ENCODE measurements around the gene VWA2. TPM values are rescaled to one million over a fixed set of nuclear protein-coding genes. Genes with fewer than 3 reads are reported as not detected.

Gene VWA2
- total RNA-seq, 1 donor from 2014 or later, result not detected

- H3K27ac ChIP-seq (ENCODE audit: low read depth, low read length), result no peak overlapping the region
- no peak overlapping the region for H3K9ac ChIP-seq (ENCODE audit: low read depth in 1 of 3, low read length in 3 of 3)
- peaks cover 0 to 5% (median 5%) of the 10 kb centered on the region in 3 donors for H3K27me3 ChIP-seq (ENCODE audit: control insufficient read depth in 3 of 3, insufficient read depth in 3 of 3, low read length in 3 of 3)
- H3K9me3 ChIP-seq (ENCODE audit: control insufficient read depth in 3 of 3, low read length in 3 of 3), result no peaks in the 10 kb centered on the region
- H3K36me3 ChIP-seq (ENCODE audit: control insufficient read depth in 3 of 3, insufficient read depth in 3 of 3, low read length in 3 of 3), result no peaks in the 10 kb centered on the region
- H3K4me1 ChIP-seq (ENCODE audit: control insufficient read depth in 3 of 3, insufficient read depth in 3 of 3, low read length in 3 of 3), result no peaks in the 10 kb centered on the region
- H3K4me3 ChIP-seq (ENCODE audit: low read length in 3 of 3), result no peak overlapping the region
Measured at GRCh38 chr10:114281006-114281405, 42.0 kb downstream of the VWA2 start.

- Histone ChIP-seq H3K4me3 (ENCODE audit: low read length in 3 of 3) (no peak overlapping the region), H3K9ac (ENCODE audit: low read depth in 1 of 3, low read length in 3 of 3) (no peak overlapping the region), H3K27ac (ENCODE audit: low read depth, low read length) (no peak overlapping the region), H3K4me1 (ENCODE audit: control insufficient read depth in 3 of 3, insufficient read depth in 3 of 3, low read length in 3 of 3) (no peaks in the 10 kb centered on the region), H3K9me3 (ENCODE audit: control insufficient read depth in 3 of 3, low read length in 3 of 3) (no peaks in the 10 kb centered on the region), H3K27me3 (ENCODE audit: control insufficient read depth in 3 of 3, insufficient read depth in 3 of 3, low read length in 3 of 3) (peaks cover 0 to 5% (median 5%) of the 10 kb centered on the region in 3 donors), H3K36me3 (ENCODE audit: control insufficient read depth in 3 of 3, insufficient read depth in 3 of 3, low read length in 3 of 3) (no peaks in the 10 kb centered on the region)
Measured at GRCh38 chr10:114281461-114281860, 42.4 kb downstream of the VWA2 start.

GRCh38 chr10:114282526-114282925, 43.5 kb downstream of the VWA2 start:
- Histone ChIP-seq H3K4me3 (ENCODE audit: low read length in 3 of 3) (no peak overlapping the region), H3K9me3 (ENCODE audit: control insufficient read depth in 3 of 3, low read length in 3 of 3) (no peaks in the 10 kb centered on the region), H3K36me3 (ENCODE audit: control insufficient read depth in 3 of 3, insufficient read depth in 3 of 3, low read length in 3 of 3) (no peaks in the 10 kb centered on the region), H3K9ac (ENCODE audit: low read depth in 1 of 3, low read length in 3 of 3) (no peak overlapping the region), H3K27me3 (ENCODE audit: control insufficient read depth in 3 of 3, insufficient read depth in 3 of 3, low read length in 3 of 3) (peaks cover 0 to 5% (median 5%) of the 10 kb centered on the region in 3 donors), H3K4me1 (ENCODE audit: control insufficient read depth in 3 of 3, insufficient read depth in 3 of 3, low read length in 3 of 3) (no peaks in the 10 kb centered on the region), H3K27ac (ENCODE audit: low read depth, low read length) (no peak overlapping the region)

GRCh38 chr10:114283091-114283490, 44.0 kb downstream of the VWA2 start:
- no peak overlapping the region for H3K9ac ChIP-seq (ENCODE audit: low read depth in 1 of 3, low read length in 3 of 3)
- H3K27ac ChIP-seq (ENCODE audit: low read depth, low read length), result no peak overlapping the region
- H3K4me3 ChIP-seq (ENCODE audit: low read length in 3 of 3), result no peak overlapping the region
- no peaks in the 10 kb centered on the region for H3K36me3 ChIP-seq (ENCODE audit: control insufficient read depth in 3 of 3, insufficient read depth in 3 of 3, low read length in 3 of 3)
- H3K27me3 ChIP-seq (ENCODE audit: control insufficient read depth in 3 of 3, insufficient read depth in 3 of 3, low read length in 3 of 3), result peaks cover 0 to 5% (median 4%) of the 10 kb centered on the region in 3 donors
- H3K4me1 ChIP-seq (ENCODE audit: control insufficient read depth in 3 of 3, insufficient read depth in 3 of 3, low read length in 3 of 3), result no peaks in the 10 kb centered on the region
- no peaks in the 10 kb centered on the region for H3K9me3 ChIP-seq (ENCODE audit: control insufficient read depth in 3 of 3, low read length in 3 of 3)

- no peak overlapping the region for H3K9ac ChIP-seq (ENCODE audit: low read depth in 1 of 3, low read length in 3 of 3)
- no peaks in the 10 kb centered on the region for H3K27me3 ChIP-seq (ENCODE audit: control insufficient read depth in 3 of 3, insufficient read depth in 3 of 3, low read length in 3 of 3)
- no peak overlapping the region for H3K27ac ChIP-seq (ENCODE audit: low read depth, low read length)
- H3K4me1 ChIP-seq (ENCODE audit: control insufficient read depth in 3 of 3, insufficient read depth in 3 of 3, low read length in 3 of 3), result peaks cover under 1 to 1% (median 1%) of the 10 kb centered on the region in 3 donors
- no peaks in the 10 kb centered on the region for H3K36me3 ChIP-seq (ENCODE audit: control insufficient read depth in 3 of 3, insufficient read depth in 3 of 3, low read length in 3 of 3)
- H3K9me3 ChIP-seq (ENCODE audit: control insufficient read depth in 3 of 3, low read length in 3 of 3), result no peaks in the 10 kb centered on the region
- H3K4me3 ChIP-seq (ENCODE audit: low read length in 3 of 3), result no peak overlapping the region
Measured at GRCh38 chr10:114283535-114284234, 44.6 kb downstream of the VWA2 start.

- H3K27ac ChIP-seq (ENCODE audit: low read depth, low read length), result no peak overlapping the region
Measured at GRCh38 chr10:114284346-114285071, 45.5 kb downstream of the VWA2 start.

GRCh38 chr10:114285961-114286441, 46.9 kb downstream of the VWA2 start:
- H3K4me1 ChIP-seq (ENCODE audit: control insufficient read depth in 3 of 3, insufficient read depth in 3 of 3, low read length in 3 of 3), result peaks cover 2 to 8% (median 8%) of the 10 kb centered on the region in 3 donors

More at GRCh38 chr10:114284346-114285071, 45.5 kb downstream of the VWA2 start:
- no peaks in the 10 kb centered on the region for H3K9me3 ChIP-seq (ENCODE audit: control insufficient read depth in 3 of 3, low read length in 3 of 3)
- no peaks in the 10 kb centered on the region for H3K36me3 ChIP-seq (ENCODE audit: control insufficient read depth in 3 of 3, insufficient read depth in 3 of 3, low read length in 3 of 3)
- no peak overlapping the region for H3K4me3 ChIP-seq (ENCODE audit: low read length in 3 of 3)
- H3K4me1 ChIP-seq (ENCODE audit: control insufficient read depth in 3 of 3, insufficient read depth in 3 of 3, low read length in 3 of 3), result peaks cover 2 to 8% (median 8%) of the 10 kb centered on the region in 3 donors
- no peak overlapping the region for H3K9ac ChIP-seq (ENCODE audit: low read depth in 1 of 3, low read length in 3 of 3)
- no peaks in the 10 kb centered on the region for H3K27me3 ChIP-seq (ENCODE audit: control insufficient read depth in 3 of 3, insufficient read depth in 3 of 3, low read length in 3 of 3)

GRCh38 chr10:114286921-114287320, 47.9 kb downstream of the VWA2 start:
- Histone ChIP-seq H3K9ac (ENCODE audit: low read depth in 1 of 3, low read length in 3 of 3) (no peak overlapping the region), H3K9me3 (ENCODE audit: control insufficient read depth in 3 of 3, low read length in 3 of 3) (no peaks in the 10 kb centered on the region), H3K27me3 (ENCODE audit: control insufficient read depth in 3 of 3, insufficient read depth in 3 of 3, low read length in 3 of 3) (no peaks in the 10 kb centered on the region), H3K4me1 (ENCODE audit: control insufficient read depth in 3 of 3, insufficient read depth in 3 of 3, low read length in 3 of 3) (peaks cover 2 to 8% (median 8%) of the 10 kb centered on the region in 3 donors), H3K27ac (ENCODE audit: low read depth, low read length) (no peak overlapping the region), H3K36me3 (ENCODE audit: control insufficient read depth in 3 of 3, insufficient read depth in 3 of 3, low read length in 3 of 3) (no peaks in the 10 kb centered on the region), H3K4me3 (ENCODE audit: low read length in 3 of 3) (no peak overlapping the region)

More at GRCh38 chr10:114285961-114286441, 46.9 kb downstream of the VWA2 start:
- no peaks in the 10 kb centered on the region for H3K27me3 ChIP-seq (ENCODE audit: control insufficient read depth in 3 of 3, insufficient read depth in 3 of 3, low read length in 3 of 3)
- H3K9me3 ChIP-seq (ENCODE audit: control insufficient read depth in 3 of 3, low read length in 3 of 3), result no peaks in the 10 kb centered on the region
- no peak overlapping the region for H3K4me3 ChIP-seq (ENCODE audit: low read length in 3 of 3)
- no peaks in the 10 kb centered on the region for H3K36me3 ChIP-seq (ENCODE audit: control insufficient read depth in 3 of 3, insufficient read depth in 3 of 3, low read length in 3 of 3)
- no peak overlapping the region for H3K27ac ChIP-seq (ENCODE audit: low read depth, low read length)
- no peak overlapping the region for H3K9ac ChIP-seq (ENCODE audit: low read depth in 1 of 3, low read length in 3 of 3)

- H3K4me3 ChIP-seq (ENCODE audit: low read length in 3 of 3), result no peak overlapping the region
- H3K27ac ChIP-seq (ENCODE audit: low read depth, low read length), result no peak overlapping the region
- H3K9me3 ChIP-seq (ENCODE audit: control insufficient read depth in 3 of 3, low read length in 3 of 3), result no peaks in the 10 kb centered on the region
- H3K9ac ChIP-seq (ENCODE audit: low read depth in 1 of 3, low read length in 3 of 3), result no peak overlapping the region
- H3K36me3 ChIP-seq (ENCODE audit: control insufficient read depth in 3 of 3, insufficient read depth in 3 of 3, low read length in 3 of 3), result no peaks in the 10 kb centered on the region
- peaks cover 2 to 8% (median 8%) of the 10 kb centered on the region in 3 donors for H3K4me1 ChIP-seq (ENCODE audit: control insufficient read depth in 3 of 3, insufficient read depth in 3 of 3, low read length in 3 of 3)
- H3K27me3 ChIP-seq (ENCODE audit: control insufficient read depth in 3 of 3, insufficient read depth in 3 of 3, low read length in 3 of 3), result no peaks in the 10 kb centered on the region
Measured at GRCh38 chr10:114288424-114289095, 49.5 kb downstream of the VWA2 start.

GRCh38 chr10:114289096-114289436, 50.0 kb downstream of the VWA2 start:
- H3K27ac ChIP-seq (ENCODE audit: low read depth, low read length), result no peak overlapping the region
- H3K9me3 ChIP-seq (ENCODE audit: control insufficient read depth in 3 of 3, low read length in 3 of 3), result no peaks in the 10 kb centered on the region
- no peaks in the 10 kb centered on the region for H3K36me3 ChIP-seq (ENCODE audit: control insufficient read depth in 3 of 3, insufficient read depth in 3 of 3, low read length in 3 of 3)
- H3K4me3 ChIP-seq (ENCODE audit: low read length in 3 of 3), result no peak overlapping the region
- H3K4me1 ChIP-seq (ENCODE audit: control insufficient read depth in 3 of 3, insufficient read depth in 3 of 3, low read length in 3 of 3), result peaks cover 2 to 8% (median 8%) of the 10 kb centered on the region in 3 donors
- H3K9ac ChIP-seq (ENCODE audit: low read depth in 1 of 3, low read length in 3 of 3), result no peak overlapping the region
- no peaks in the 10 kb centered on the region for H3K27me3 ChIP-seq (ENCODE audit: control insufficient read depth in 3 of 3, insufficient read depth in 3 of 3, low read length in 3 of 3)
